GM13977 (cell line): Measurements from ENCODE around the gene SSTR3.

ENCODE experiments used
- DNase-seq: peaks from one replicate; pipeline ENCODE4 v3.0.0; 2012; ENCODE audit warnings: low spot score
- CTCF ChIP-seq: IDR thresholded peaks from 2 replicates; pipeline ENCODE4 v1.5.1; 2012; ENCODE audit warnings: mild to moderate bottlenecking, control low read depth; ENCODE audit not compliant: insufficient read depth; ENCODE audit errors: extremely low read depth, missing control alignments
- in situ Hi-C: fragments of 300-500 bp; cut with MboI; formaldehyde crosslinking; loops from one replicate; pipeline ENCODE4 v1.12.0; 2022; ENCODE audit warnings: low sequenced_read_pairs, low pct_unique_long_range_greater_than_20kb, mixed read lengths, inconsistent platforms; ENCODE audit not compliant: unreplicated experiment

The SSTR3 gene

GRCh38 chr22:37213218-37213855 lies 1.1 kb upstream of the SSTR3 start:
- in situ Hi-C loops = no loop called here
- DNase-seq = no peak
- no peak for TF ChIP-seq CTCF

- no peak for TF ChIP-seq CTCF
- no peak for DNase-seq
- in situ Hi-C loops = no loop called here
These were observed 457 bp downstream of the SSTR3 start for GRCh38 chr22:37211866-37212173.

- no peak for TF ChIP-seq CTCF
- in situ Hi-C loops = no loop called here
- no peak for DNase-seq
These were observed 1.0 kb downstream of the SSTR3 start for GRCh38 chr22:37211075-37211865.

- no peak for DNase-seq
These were observed 2.1 kb downstream of the SSTR3 start for GRCh38 chr22:37210041-37210803.

GRCh38 chr22:37209140-37209845 lies 3.0 kb downstream of the SSTR3 start:
- no peak for DNase-seq
- in situ Hi-C loops = loop anchor here (10.0 kb wide), 1 partner anchor 434 kb away; the partner anchor contains the start of gene IFT27
- TF ChIP-seq CTCF = no peak

More at GRCh38 chr22:37210041-37210803, 2.1 kb downstream of the SSTR3 start:
- TF ChIP-seq CTCF = no peak
- in situ Hi-C loops = no loop called here
